ENCODE results near the gene HOXB2.
A peak's percentile ranks its signal among the peaks of the same experiment; 100 is the strongest.
"Not testable (repeated sequence)": the region's sequence is repeated elsewhere in the genome, so short reads cannot be mapped to it uniquely, and the experiment has no call there.

HOXB2 gene

DNA sequence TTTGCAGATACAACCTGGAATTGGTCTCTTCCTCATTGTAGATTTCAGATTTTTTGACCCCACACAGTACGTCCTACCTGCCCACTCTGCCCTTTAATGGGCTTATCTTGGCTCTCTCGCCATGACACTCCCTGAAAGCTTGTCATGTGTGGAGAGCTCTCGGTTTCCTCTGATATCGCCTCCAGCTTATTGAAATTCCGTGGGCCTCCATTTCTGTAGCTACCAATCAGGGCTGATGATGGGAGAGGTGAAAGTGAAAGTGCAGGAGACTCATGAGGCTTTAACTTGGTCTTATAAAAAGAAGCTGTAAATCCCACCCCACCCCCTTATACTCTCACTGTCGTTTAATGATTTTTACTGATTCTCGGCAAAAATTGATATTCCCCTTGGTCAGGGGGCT, 31.8 kb downstream of the HOXB2 start:
- no peak for DNase-seq

DNA sequence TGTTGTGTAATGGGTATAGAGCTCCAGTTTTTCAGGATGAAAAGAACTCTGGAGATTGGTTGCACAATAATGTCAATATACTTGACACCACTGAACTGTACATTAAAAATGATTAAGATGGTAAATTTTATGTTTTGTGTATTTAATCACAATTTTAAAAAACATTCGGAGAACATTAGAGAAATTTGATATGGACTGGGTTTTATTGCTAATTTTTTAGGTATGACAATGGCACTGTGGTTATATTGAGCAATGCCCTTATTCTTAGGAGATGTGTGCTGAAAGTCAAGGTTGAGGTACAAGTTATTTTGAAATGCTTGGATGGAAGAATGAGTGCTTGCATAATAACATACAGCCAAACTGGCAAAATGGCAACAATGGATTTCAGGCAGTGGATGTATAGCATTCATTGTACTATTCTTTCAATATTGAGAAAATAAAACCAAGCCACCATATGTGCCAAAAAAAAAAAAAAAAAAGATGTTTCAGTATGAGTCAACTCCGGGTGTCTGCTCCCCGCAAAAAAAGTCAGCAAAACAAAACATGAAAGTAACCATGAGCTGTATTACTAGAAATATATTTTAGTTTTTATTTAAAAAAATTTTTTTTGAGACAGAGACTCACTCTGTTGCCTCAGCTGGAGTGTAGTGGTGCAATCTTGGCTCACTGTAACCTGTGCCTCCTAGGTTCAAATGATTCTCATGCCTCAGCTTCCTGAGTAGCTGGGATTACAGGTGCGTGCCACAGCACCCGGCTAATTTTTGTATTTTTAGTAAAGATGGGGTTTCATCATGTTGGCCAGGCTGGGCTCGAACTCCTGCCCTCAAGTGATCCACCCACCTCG, 33.9 kb downstream of the HOXB2 start:
- DNase-seq = no peak

GRCh38 chr17:48510381-48510760, 34.5 kb downstream of the HOXB2 start:
- DNase-seq = no peak

GRCh38 chr17:48509708-48510107, 35.2 kb downstream of the HOXB2 start:
- DNase-seq = not testable (repeated sequence)

GRCh38 chr17:48506246-48506645, 38.7 kb downstream of the HOXB2 start:
- DNase-seq = no peak

DNA sequence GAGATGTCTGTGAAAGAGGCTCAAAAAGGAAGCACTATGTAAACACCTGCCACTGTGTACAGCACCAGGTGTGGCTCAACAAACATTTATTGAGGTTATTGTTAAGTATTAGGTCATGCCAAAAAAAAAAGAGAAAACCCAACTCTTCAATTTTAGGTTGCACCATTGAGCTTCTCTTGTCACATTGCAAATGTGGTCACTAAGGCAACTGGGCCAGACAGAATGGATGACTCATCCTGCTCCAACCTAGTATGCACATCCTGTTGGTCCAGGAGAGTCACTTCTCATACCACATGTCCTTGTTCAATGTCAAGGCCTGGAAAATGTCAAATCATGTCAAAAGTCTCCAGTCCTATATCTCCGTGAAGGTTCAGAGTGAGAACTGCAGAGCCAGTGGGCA, 39.1 kb downstream of the HOXB2 start:
- DNase-seq = peak; percentile 22 to 32

- no peak for DNase-seq
Measured at GRCh38 chr17:48504953-48505352, 40.0 kb downstream of the HOXB2 start.

DNA sequence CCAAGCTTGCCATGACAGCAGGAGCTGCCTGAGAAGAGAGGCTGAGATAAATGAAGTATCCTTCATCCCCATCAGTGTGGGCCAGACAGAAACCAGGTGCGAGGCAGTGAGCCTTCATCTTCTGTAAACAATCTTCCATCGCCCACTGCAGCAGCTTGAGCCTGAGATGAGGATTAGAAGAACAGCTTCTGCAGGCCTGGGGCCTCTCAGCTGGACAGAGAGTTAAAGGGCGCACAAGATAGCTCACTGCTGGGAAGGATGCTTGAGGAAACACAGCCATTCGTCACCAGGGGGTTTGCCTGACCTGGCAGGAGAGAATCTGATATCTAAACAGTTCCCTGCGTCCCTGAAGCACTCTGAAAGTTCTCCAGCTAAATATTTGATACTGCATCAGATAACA, 41.2 kb downstream of the HOXB2 start:
- DNase-seq = no peak

DNA sequence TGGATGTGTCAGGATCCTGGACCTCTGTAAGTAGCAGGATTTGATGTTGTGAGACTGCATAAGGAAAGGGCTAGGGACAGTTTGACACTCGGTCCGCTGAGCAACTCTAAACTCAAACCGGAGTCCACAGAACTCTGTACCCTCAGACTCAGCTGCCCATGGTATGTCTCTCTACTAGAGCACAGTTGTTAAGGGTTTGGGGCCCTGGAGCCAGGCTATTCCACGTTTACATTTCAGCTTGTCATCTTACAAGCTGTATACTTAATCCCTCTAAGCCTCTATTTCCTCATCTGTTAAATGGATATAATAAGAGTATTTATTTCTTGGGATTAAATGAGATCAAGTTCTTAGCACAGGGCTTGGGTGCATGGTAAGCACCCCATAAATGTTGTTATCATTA, 42.0 kb downstream of the HOXB2 start:
- DNase-seq = no peak

DNA sequence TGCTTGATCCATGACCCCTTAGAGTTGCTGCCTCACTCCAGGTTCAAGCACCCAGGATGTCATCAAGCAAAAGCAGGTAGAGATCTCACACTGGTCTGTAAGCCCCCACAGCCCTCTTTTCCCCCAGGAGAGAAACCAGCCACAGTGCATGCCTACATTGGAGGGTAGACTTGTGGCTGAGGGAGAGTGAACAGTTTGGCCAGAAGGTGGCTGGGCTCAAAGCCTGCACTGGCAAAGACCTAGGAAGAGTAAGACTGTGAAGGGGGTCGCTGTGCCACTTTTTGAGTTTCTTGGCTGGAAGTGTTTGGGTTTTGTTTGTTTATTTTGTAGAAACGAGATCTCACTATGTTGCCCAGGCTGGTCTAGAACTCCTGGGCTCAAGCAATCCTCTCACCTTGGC, 42.6 kb downstream of the HOXB2 start:
- no peak for DNase-seq

- no peak for DNase-seq
Measured at GRCh38 chr17:48500435-48501426, 44.2 kb downstream of the HOXB2 start.

DNA sequence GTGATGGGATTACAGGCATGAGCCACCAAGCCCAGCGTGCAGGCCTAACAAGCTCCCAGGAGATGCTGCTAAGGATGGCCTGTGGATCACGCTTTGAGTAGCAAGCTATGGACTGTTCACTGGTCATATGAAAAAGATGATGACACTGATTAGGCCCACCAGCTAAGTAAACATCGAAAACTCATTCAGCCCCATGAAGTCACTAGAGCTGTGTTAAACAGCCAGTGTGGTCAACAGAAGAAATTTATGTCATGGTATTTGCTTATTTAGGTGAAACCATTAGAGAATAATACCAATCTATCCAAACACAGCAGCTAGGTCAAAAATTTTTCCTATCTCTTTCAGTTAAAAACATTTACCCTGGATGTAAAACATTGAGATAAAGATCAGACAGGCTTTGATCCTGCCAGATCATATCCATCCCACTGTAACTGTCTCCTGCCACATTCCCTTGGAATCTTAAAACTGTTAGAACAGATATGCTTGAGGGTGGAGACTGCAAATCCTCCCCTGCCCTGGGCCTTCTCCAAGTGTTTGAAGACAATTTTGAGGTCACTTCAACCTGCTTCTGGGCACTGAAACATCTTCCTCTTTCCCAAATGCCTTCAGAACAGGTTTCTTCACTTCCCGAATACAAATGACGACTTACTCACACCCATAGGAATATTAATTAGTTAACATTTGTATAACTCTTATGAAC, 45.0 kb downstream of the HOXB2 start:
- DNase-seq = no peak

DNA sequence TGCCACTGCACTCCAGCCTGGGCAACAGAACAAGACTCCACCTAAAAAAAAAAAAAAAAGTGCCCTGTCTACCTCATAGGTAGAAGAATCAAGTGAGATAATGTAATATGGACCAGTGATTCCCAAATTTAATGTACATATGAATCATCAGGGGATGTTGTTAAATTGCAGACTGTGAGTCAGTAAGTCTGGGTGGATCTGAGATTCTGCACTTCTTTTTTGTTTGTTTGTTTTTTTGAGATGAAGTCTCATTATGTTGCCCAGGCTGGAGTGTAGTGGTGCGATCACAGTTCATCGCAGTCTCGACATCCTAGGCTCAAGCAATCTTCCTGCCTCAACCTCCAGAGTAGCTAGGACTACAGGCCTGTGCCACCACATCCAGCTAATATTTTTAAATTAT, 45.7 kb downstream of the HOXB2 start:
- DNase-seq = no peak

DNA sequence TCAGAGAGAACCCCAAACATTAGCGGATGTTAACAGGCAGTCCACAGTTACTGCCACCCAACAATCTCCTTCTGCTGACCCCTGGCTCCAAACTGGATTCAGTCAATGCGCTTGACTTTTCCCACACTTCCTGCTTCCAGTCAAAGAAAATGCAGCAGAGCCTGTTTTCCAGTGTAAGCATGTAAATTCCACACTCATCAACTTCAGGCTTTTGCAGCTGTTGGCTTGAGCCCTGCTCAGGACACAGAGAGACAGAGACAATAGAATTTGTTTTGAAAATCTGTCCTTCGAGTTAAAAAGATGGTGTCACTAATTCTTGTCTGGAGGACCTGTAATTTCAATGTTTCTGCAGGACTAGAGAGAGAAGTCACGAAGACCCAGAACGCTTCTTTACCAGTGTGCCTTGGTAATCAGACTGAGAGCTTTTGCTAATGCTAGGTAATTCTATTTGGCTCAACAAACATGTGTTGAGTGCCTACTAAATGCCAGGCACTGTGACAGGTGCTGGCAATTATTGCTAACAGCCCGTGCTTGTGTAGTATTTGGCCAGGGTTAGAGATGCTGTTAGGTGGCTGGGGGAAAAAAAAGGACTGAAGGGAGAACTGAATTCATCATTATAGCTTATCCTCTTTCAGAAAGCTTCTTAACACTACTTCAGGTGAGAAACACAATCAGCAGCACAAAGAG, 46.6 kb downstream of the HOXB2 start:
- no peak for DNase-seq

- no peak for DNase-seq
Measured at GRCh38 chr17:48497103-48497502, 47.8 kb downstream of the HOXB2 start.

GRCh38 chr17:48494335-48494734, 50.6 kb downstream of the HOXB2 start:
- no peak for DNase-seq
